GM23338 (cell line): ENCODE measurements around the gene DPH1. TPM values are rescaled to one million over a fixed set of nuclear protein-coding genes. Genes with fewer than 3 reads are reported as not detected.

Source experiments
- ATAC-seq: fragments of 200-7000 bp; cut with Tn5 transposase; 3 replicates; pipeline ENCODE4 v1.9.1; 2020
- DNase-seq: peaks from one replicate; pipeline ENCODE4 v3.0.0-alpha.2; 2015; ENCODE audit warnings: low spot score
- H2AFZ ChIP-seq: fragments of 200-600 bp; sonication (generic); 2 replicates; pipeline ENCODE4 v1.8.0; 2016; ENCODE audit warnings: antibody characterized with exemption, mild to moderate bottlenecking, moderate library complexity
- H3F3A ChIP-seq: fragments of 200-600 bp; sonication (generic); replicated peaks from 2 replicates; pipeline ENCODE4 v1.8.0; 2017; ENCODE audit warnings: antibody characterized with exemption, mixed run types, low read depth
- H3K27ac ChIP-seq: fragments of 200-600 bp; sonication (generic); 2 replicates; pipeline ENCODE4 v1.6.1; 2016; ENCODE audit warnings: low read depth
- H3K27me3 ChIP-seq: fragments of 200-600 bp; sonication (generic); 2 replicates; pipeline ENCODE4 v1.8.0; 2016; ENCODE audit warnings: mild to moderate bottlenecking, mixed run types, moderate library complexity; ENCODE audit not compliant: insufficient read depth
- H3K36me3 ChIP-seq: fragments of 200-600 bp; sonication (generic); 2 replicates; pipeline ENCODE4 v1.8.0; 2016; ENCODE audit warnings: mild to moderate bottlenecking; ENCODE audit not compliant: insufficient read depth
- H3K4me1 ChIP-seq: fragments of 200-600 bp; sonication (generic); 2 replicates; pipeline ENCODE4 v1.8.0; 2016; ENCODE audit warnings: mild to moderate bottlenecking, moderate library complexity; ENCODE audit not compliant: insufficient read depth
- H3K4me2 ChIP-seq: fragments of 200-600 bp; sonication (generic); 2 replicates; pipeline ENCODE4 v1.7.1; 2017; ENCODE audit warnings: mixed run types
- H3K4me3 ChIP-seq: fragments of 200-600 bp; sonication (generic); 2 replicates; pipeline ENCODE4 v1.6.1; 2016; ENCODE audit warnings: mixed run types
- H3K79me2 ChIP-seq: fragments of 200-600 bp; sonication (generic); replicated peaks from 2 replicates; pipeline ENCODE4 v1.8.0; 2017; ENCODE audit warnings: mild to moderate bottlenecking; ENCODE audit not compliant: insufficient read depth
- H3K9me2 ChIP-seq: fragments of 200-600 bp; sonication (generic); 2 replicates; pipeline ENCODE4 v1.8.0; 2017; ENCODE audit not compliant: insufficient read depth
- H4K20me1 ChIP-seq: fragments of 200-600 bp; sonication (generic); replicated peaks from 2 replicates; pipeline ENCODE4 v1.8.0; 2017; ENCODE audit warnings: mild to moderate bottlenecking; ENCODE audit not compliant: insufficient read depth
- H3K27ac Mint-ChIP-seq: 2 replicates; pipeline ENCODE4 v1.8.0; 2020; ENCODE audit warnings: inconsistent platforms, mild to moderate bottlenecking, moderate library complexity, mixed read lengths
- H3K27me3 Mint-ChIP-seq: 3 replicates; pipeline ENCODE4 v1.8.0; 2022; ENCODE audit warnings: low read depth, mild to moderate bottlenecking, moderate library complexity, mixed read lengths, inconsistent platforms; ENCODE audit not compliant: insufficient read depth, poor library complexity
- H3K36me3 Mint-ChIP-seq: 3 replicates; pipeline ENCODE4 v1.8.0; 2021; ENCODE audit warnings: low read depth, mild to moderate bottlenecking, inconsistent platforms, moderate library complexity, mixed read lengths
- H3K4me1 Mint-ChIP-seq: 3 replicates; pipeline ENCODE4 v1.8.0; 2020; ENCODE audit warnings: mild to moderate bottlenecking, inconsistent platforms, mixed read lengths
- H3K4me3 Mint-ChIP-seq: 3 replicates; pipeline ENCODE4 v1.8.0; 2021; ENCODE audit warnings: moderate library complexity, mild to moderate bottlenecking, inconsistent platforms, mixed read lengths
- H3K9me3 Mint-ChIP-seq: 3 replicates; pipeline ENCODE4 v1.8.0; 2020; ENCODE audit warnings: moderate library complexity, mild to moderate bottlenecking, inconsistent platforms, mixed read lengths
- CREB1 ChIP-seq: fragments of 250-450 bp; sonication (Bioruptor Pico); IDR thresholded peaks from 2 replicates; pipeline ENCODE4 v1.5.0; 2020; ENCODE audit warnings: low read depth, mild to moderate bottlenecking, moderate library complexity
- CTCF ChIP-seq, 2 experiments: fragments of 200-600 bp in 1 of 2; sonication (generic) in 1 of 2; conservative IDR thresholded peaks; 2 replicates each; pipeline versions ENCODE4 v1.5.1 to v1.6.1; 2016 to 2017; ENCODE audit warnings: antibody characterized with exemption in 2 of 2, low read depth in 2 of 2, mild to moderate bottlenecking in 2 of 2, moderate library complexity in 1 of 2
- ETS1 ChIP-seq: IDR thresholded peaks from 2 replicates; pipeline ENCODE4 v1.6.1; 2016; ENCODE audit warnings: antibody characterized with exemption
- EZH2 ChIP-seq: fragments of 200-600 bp; sonication (generic); IDR thresholded peaks from one replicate; pipeline ENCODE4 v1.8.0; 2017; ENCODE audit warnings: antibody characterized with exemption, mild to moderate bottlenecking, low read depth; ENCODE audit not compliant: unreplicated experiment
- JUNB ChIP-seq: IDR thresholded peaks from one replicate; pipeline ENCODE4 v1.6.1; 2016; ENCODE audit warnings: antibody characterized with exemption; ENCODE audit not compliant: unreplicated experiment
- POLR2AphosphoS5 ChIP-seq: IDR thresholded peaks from 2 replicates; pipeline ENCODE4 v1.6.1; 2016; ENCODE audit warnings: antibody characterized with exemption, low read depth
- REST ChIP-seq: IDR thresholded peaks from one replicate; pipeline ENCODE4 v1.6.1; 2018; ENCODE audit warnings: antibody characterized with exemption; ENCODE audit not compliant: unreplicated experiment
- STAT1 ChIP-seq: IDR thresholded peaks from one replicate; pipeline ENCODE4 v1.6.1; 2016; ENCODE audit warnings: antibody characterized with exemption; ENCODE audit not compliant: unreplicated experiment
- ZNF114 ChIP-seq: fragments of 250-450 bp; sonication (Bioruptor Pico); IDR thresholded peaks from 2 replicates; pipeline ENCODE4 v1.5.0; 2020; ENCODE audit warnings: mild to moderate bottlenecking, moderate library complexity
- ZNF331 ChIP-seq: fragments of 250-450 bp; sonication (Bioruptor Pico); IDR thresholded peaks from 2 replicates; pipeline ENCODE4 v1.5.0; 2020; ENCODE audit warnings: low read depth, mild to moderate bottlenecking, moderate library complexity
- ZNF462 ChIP-seq: fragments of 250-450 bp; sonication (Bioruptor Pico); IDR thresholded peaks from 2 replicates; pipeline ENCODE4 v1.5.0; 2020; ENCODE audit warnings: mild to moderate bottlenecking, moderate library complexity
- polyA plus RNA-seq: library from polyadenylated mRNA; unstranded; fragments of >200 nt; fragmentation: Nextera tagmentation; extraction: Ambion mirVana; gene quantifications from 2 replicates; pipeline ENCODE4 v1.2.1, GENCODE V29; 2016
- total RNA-seq: library from RNA; depleted of rRNA; stranded (reverse); fragments of >200 nt; shearing (Covaris generic); gene quantifications from 2 replicates; pipeline ENCODE4 v1.2.3, GENCODE V29; 2014

The DPH1 gene
- total and polyA plus RNA-seq, 2 experiments from 2014 or later, result 11.8 to 28.2 TPM

- H3K4me1 Mint-ChIP-seq, result peaks cover 41% of the 10 kb centered on the region
- H3K27me3 Mint-ChIP-seq, result peaks cover 63% of the 10 kb centered on the region
- no peaks in the 10 kb centered on the region for H3K79me2 ChIP-seq
- H3K27ac ChIP-seq, result no peak overlapping the region
- H3K27ac Mint-ChIP-seq, result no peak overlapping the region
- DNase-seq, result no peak
- peaks cover 29% of the 10 kb centered on the region for H3K4me1 ChIP-seq
- no peaks in the 10 kb centered on the region; the same call in none of the 2 replicates for H4K20me1 ChIP-seq
- H3K9me2 ChIP-seq, result no peaks in the 10 kb centered on the region
- peaks cover 9% of the 10 kb centered on the region for H3K36me3 Mint-ChIP-seq
- H3K9me3 Mint-ChIP-seq, result no peaks in the 10 kb centered on the region
- no peak overlapping the region for H3K4me3 Mint-ChIP-seq
- H3K36me3 ChIP-seq, result no peaks in the 10 kb centered on the region
- H3K27me3 ChIP-seq, result peaks cover 51% of the 10 kb centered on the region
- no peak overlapping the region for H3K4me3 ChIP-seq
- 0 out of 2 replicates have a peak, but pooled peaks cover 10% of the 10 kb centered on the region for H3F3A ChIP-seq
- TF ChIP-seq ZNF331 (CRISPR knock-in tag), result no peak
- no peak for TF ChIP-seq STAT1
- no peak for TF ChIP-seq ETS1
- TF ChIP-seq ZNF114 (CRISPR knock-in tag), result no peak
- TF ChIP-seq POLR2AphosphoS5, result no peak
- no peak for TF ChIP-seq EZH2
- no peak for TF ChIP-seq REST
- TF ChIP-seq CREB1, result no peak
- TF ChIP-seq ZNF462, result no peak
- no peak for TF ChIP-seq JUNB
- no peak for TF ChIP-seq CTCF (conservative IDR thresholded peaks at IDR 0.05; ENCODE audit: low read depth in 2 of 2)
- ATAC-seq, result no peak
- H3K4me2 ChIP-seq, result no peak overlapping the region
- no peak overlapping the region for H2AFZ ChIP-seq
These were observed 30.9 kb downstream of the DPH1 start for GRCh38 chr17:2060681-2061440.
